ENCODE results near the gene TMEM37.
"Not testable (repeated sequence)": the region's sequence is repeated elsewhere in the genome, so short reads cannot be mapped to it uniquely, and the experiment has no call there.

Gene TMEM37, protein sequence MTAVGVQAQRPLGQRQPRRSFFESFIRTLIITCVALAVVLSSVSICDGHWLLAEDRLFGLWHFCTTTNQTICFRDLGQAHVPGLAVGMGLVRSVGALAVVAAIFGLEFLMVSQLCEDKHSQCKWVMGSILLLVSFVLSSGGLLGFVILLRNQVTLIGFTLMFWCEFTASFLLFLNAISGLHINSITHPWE

DNA sequence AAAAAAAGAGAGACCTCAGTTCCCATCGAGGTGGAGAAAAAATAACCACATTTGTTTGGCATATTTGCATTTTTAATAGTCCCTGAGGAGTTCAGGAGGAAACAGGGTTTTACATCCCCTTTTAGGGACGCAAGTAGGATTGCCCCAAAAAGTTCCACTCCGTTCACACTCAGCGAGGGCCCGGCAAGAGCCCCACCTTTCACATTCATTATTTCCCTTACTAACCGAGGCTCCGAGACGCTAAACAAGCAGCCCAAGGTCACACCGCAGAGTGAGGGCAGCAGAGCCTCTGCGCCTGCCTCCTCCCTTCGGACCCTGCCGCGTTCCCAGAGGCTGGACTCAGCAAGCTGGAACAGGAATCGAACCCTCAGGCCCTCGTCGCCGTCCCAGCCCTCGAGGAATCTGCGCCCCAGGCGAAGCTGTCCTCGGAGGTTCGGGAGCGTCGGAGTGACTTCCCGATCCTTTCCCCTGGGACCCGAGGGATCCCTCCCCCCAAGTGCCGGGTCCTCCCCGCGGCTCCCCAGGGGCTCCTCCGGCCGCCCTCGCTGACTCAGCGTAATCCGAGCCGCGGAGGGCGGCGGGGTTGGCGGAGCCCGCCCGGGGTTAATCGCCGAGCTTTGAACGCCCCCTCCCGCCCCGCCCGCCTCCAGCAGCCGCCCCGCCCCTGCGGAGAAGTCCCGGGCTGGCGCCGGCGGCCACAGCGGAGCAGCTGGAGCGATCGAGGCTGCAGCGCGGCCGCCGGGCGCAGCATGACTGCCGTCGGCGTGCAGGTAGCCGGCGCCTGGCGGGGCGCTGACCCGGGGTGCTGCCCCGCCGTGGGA is at the start of gene TMEM37:
TSS of gene TMEM37 (plus strand) at position 700 of the 821 bp plus-strand sequence. CDS start at position 750, 50 bp downstream.
- no peak within 1 kb of the TSS for H3K27ac Mint-ChIP-seq
- DNase-seq (ENCODE audit: low spot score): no peak
- H3K4me3 Mint-ChIP-seq: peak within 1 kb of the TSS; percentile 40
- no peaks in the 10 kb centered on the region for H3K9me3 Mint-ChIP-seq
- no peaks in the 10 kb centered on the region for H3K36me3 Mint-ChIP-seq (ENCODE audit: low read depth)
- peaks cover 63% of the 10 kb centered on the region for H3K27me3 Mint-ChIP-seq (ENCODE audit: low read depth)
- no peaks in the 10 kb centered on the region for H3K4me1 Mint-ChIP-seq (ENCODE audit: low read depth)

DNA sequence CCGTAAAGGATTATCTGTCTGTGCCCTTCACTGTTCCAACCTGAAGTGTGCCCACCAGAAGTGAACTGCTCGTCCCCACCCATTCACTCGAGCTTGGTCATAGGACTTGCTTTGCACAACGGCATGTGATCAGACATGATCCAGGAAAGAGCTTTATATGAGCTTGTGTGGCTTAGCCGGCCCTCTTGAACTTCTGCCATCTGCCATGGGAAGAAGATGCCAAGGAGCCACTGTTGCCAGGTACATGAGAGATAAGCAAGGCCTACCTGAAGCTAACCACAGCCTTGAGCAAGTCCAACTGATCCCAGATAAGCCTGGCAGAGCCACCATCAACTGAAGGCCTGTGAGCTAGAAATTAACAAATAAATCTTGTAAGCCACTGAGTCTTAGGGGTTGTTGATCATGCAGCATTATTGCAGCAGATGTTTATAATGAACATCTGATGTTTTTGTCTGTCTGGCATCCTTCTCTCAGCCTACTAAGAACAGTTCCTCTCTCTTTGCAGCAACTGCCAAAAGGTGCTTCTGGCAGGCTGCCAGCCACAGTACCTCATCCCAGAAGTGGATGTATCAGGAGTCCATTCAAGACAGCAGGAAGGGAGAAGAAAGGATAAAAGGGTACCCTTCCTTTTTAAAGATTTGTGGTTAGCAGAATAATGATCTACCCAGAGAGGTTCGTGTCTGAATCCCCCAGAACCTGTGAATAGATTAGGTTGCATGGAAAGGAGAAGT is 48.1 kb upstream of the TMEM37 start:
- no peak overlapping the region for H3K27ac Mint-ChIP-seq
- peaks cover 27% of the 10 kb centered on the region for H3K27me3 Mint-ChIP-seq (ENCODE audit: low read depth)
- no peak for DNase-seq (ENCODE audit: low spot score)

DNA sequence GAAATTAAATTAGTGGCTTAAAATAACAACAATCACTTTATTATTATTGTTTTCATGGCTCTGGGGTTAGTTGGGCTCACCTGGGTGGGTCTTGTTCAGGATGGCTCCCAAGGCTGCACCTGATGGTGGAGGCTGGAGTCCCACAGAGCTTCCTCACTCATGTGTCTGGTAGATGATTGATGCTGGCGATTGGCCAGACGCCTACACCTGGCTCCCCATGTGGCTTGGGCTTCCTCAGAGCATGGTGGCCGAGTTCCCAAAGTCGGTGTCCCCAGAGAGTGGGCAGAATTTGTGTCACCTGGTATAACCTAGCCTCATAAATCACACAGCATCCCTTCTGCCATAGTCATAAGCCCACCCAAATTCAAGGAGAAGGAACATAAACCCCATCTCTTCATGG is 46.7 kb upstream of the TMEM37 start:
- Mint-ChIP-seq H3K27me3 (ENCODE audit: low read depth) (peaks cover 24% of the 10 kb centered on the region), H3K27ac (no peak overlapping the region), H3K36me3 (ENCODE audit: low read depth) (no peaks in the 10 kb centered on the region), H3K9me3 (no peaks in the 10 kb centered on the region), H3K4me1 (ENCODE audit: low read depth) (peaks cover 10% of the 10 kb centered on the region), H3K4me3 (no peak overlapping the region)
- no peak for DNase-seq (ENCODE audit: low spot score)

More for the DNA sequence above, 48.1 kb upstream of the TMEM37 start:
- Mint-ChIP-seq H3K4me1 (ENCODE audit: low read depth) (peaks cover 6% of the 10 kb centered on the region), H3K9me3 (no peaks in the 10 kb centered on the region), H3K4me3 (no peak overlapping the region), H3K36me3 (ENCODE audit: low read depth) (no peaks in the 10 kb centered on the region)

DNA sequence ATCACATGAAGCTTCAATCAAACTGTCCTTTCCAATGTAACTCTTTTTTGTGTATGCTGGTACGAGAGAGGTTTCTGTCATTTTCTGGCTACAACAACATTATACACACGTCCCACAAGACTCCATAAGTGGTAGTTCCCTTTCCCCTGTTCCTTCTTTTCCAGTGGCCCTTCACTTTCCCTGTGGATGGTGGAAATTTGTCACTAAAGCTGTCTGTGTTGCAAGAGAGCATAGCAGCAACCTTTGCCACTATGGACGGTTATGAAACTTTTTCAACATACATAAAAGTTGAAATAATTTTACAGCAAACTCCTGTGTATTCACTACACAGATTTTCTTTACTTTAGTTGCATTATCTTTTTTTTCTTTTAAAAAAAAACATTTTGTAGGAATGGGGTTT is 46.2 kb upstream of the TMEM37 start:
- Mint-ChIP-seq H3K4me3 (no peak overlapping the region), H3K4me1 (ENCODE audit: low read depth) (peaks cover 10% of the 10 kb centered on the region), H3K36me3 (ENCODE audit: low read depth) (no peaks in the 10 kb centered on the region), H3K27me3 (ENCODE audit: low read depth) (peaks cover 21% of the 10 kb centered on the region), H3K27ac (no peak overlapping the region), H3K9me3 (no peaks in the 10 kb centered on the region)
- DNase-seq (ENCODE audit: low spot score): no peak

DNA sequence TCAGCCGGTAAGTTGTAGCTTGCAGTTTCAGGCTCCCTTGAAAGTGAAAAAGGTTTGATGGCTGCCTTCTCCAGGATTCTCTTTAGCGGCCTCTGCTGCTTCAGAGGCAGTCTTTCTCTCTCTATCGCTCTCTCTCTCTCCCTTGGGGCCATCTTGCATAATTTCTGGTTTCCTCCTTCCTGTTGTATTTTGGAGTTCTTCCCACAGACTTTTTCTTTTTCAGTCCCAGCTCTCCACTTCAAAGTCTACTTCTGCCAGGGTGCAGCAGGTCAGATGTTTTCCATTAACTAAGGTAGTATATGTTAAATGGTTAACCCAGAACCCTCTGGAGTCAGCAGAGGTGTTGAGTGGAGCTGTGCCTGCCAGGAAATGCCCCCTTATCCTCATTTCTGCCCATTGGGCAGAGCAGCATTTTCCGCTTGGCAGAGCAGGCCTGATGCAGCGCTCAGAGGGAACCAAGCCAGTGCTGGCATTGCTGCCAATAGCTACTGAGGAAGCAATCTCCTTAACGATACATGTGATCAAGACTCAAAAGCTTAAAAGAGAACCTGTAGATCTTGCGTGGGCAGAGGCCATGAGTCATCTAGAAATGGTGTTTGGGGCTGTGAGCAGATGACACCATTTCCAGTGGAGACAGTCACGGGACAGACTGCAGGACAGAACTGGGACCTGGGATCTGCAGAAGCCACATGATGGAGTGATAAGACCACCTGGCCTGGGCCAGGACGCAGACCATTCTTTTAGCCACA is 44.1 kb upstream of the TMEM37 start:
- peak; percentile 44 for DNase-seq (ENCODE audit: low spot score)
- H3K27ac Mint-ChIP-seq: no peak overlapping the region
- no peaks in the 10 kb centered on the region for H3K9me3 Mint-ChIP-seq
- H3K4me3 Mint-ChIP-seq: no peak overlapping the region
- no peaks in the 10 kb centered on the region for H3K36me3 Mint-ChIP-seq (ENCODE audit: low read depth)
- H3K4me1 Mint-ChIP-seq (ENCODE audit: low read depth): peaks cover 10% of the 10 kb centered on the region
- peaks cover 10% of the 10 kb centered on the region for H3K27me3 Mint-ChIP-seq (ENCODE audit: low read depth)

DNA sequence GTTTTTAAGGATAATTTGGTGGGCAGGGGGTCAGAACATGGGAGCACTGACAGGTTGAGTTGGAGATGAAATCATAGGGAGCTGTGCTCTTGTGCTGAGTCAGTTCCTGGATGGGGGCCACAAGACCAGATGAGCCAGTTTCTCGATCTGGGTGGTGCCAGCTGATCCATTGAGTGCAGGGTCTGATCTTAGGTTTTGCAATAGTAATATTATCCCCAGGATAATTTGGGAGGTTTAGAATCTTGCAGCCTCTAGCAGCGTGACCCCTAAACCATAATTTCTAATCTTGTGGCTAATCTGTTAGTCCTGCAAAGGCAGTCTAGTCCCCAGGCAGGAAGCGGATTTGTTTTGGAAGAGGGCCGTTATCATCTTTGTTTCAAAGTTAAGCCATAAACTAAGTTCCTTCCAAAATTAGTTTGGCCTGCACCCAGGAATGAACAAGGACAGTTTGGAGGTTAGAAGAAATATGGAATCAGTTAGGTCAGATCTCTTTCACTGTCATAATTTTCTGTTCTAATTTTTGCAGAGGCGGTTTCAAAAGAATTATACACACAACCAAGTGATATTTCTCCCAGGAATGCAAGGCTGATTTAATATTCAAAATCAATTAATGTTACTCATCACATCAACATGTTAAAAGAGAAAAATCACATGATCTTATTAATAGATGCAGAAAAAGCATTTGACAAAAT is 41.9 kb upstream of the TMEM37 start:
- peaks cover 10% of the 10 kb centered on the region for H3K4me1 Mint-ChIP-seq (ENCODE audit: low read depth)
- H3K27ac Mint-ChIP-seq: no peak overlapping the region
- no peaks in the 10 kb centered on the region for H3K36me3 Mint-ChIP-seq (ENCODE audit: low read depth)
- H3K27me3 Mint-ChIP-seq (ENCODE audit: low read depth): peaks cover 6% of the 10 kb centered on the region
- no peaks in the 10 kb centered on the region for H3K9me3 Mint-ChIP-seq
- no peak overlapping the region for H3K4me3 Mint-ChIP-seq
- no peak for DNase-seq (ENCODE audit: low spot score)

DNA sequence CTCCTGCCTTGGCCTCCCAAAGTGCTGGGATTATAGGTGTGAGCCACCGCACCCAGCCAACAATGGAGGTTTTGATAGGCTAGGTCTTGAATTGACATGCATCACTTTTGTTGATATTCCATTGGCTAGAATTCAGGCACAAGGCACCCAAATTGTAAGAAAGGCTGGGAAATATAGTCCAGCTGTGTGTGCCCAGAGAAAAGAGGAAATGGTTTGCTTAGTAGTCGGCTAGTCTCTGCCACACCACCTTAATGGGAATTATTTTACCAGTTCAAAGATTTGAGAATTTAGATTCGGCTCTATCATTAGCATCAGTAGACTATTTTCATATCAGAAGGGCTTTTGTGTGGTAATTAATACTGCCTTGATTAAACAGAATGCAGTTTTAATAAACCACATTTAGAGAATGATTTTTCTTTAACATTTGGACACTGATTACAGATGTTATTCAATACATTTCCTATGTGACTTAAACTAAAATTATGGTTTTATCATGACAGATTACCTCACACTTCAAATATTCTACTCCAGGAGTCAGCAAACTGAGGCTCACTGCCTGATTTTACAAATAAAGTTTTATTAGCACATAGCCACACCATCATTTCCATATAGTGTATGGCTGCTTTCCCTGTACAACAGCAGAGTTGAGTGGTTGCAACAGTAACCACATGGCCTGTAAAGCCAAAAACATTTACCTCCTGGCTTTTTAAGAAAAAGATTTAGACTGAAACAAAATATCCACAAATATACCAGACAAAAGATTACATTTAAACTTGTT is 37.5 kb upstream of the TMEM37 start:
- Mint-ChIP-seq H3K4me1 (ENCODE audit: low read depth) (peaks cover 4% of the 10 kb centered on the region), H3K4me3 (no peak overlapping the region), H3K36me3 (ENCODE audit: low read depth) (no peaks in the 10 kb centered on the region), H3K9me3 (no peaks in the 10 kb centered on the region), H3K27me3 (ENCODE audit: low read depth) (peaks cover 2% of the 10 kb centered on the region), H3K27ac (no peak overlapping the region)
- DNase-seq (ENCODE audit: low spot score): no peak

DNA sequence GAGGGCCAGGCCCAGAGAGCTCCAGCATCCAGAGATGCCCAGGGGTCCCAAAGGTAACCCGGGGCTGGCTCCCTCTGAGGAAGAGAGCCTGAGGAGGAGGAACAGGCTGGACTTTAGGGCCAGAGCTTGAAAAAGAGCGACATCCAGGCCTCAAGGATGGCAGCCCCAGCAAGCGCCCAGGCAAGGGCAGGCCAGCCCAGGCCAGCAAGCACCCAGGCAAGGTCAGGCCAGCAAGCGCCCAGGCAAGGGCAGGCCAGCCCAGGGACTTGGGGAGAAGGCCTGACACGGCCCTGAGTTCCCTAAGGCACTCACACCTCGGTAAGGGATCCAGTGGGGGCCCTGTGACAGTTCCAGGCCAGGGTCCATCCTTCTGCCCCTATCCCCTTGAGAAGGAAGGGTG is 34.5 kb upstream of the TMEM37 start:
- Mint-ChIP-seq H3K9me3 (no peaks in the 10 kb centered on the region), H3K4me3 (no peak overlapping the region), H3K4me1 (ENCODE audit: low read depth) (no peaks in the 10 kb centered on the region), H3K27ac (no peak overlapping the region), H3K27me3 (ENCODE audit: low read depth) (peaks cover 2% of the 10 kb centered on the region), H3K36me3 (ENCODE audit: low read depth) (no peaks in the 10 kb centered on the region)
- DNase-seq (ENCODE audit: low spot score): no peak

DNA sequence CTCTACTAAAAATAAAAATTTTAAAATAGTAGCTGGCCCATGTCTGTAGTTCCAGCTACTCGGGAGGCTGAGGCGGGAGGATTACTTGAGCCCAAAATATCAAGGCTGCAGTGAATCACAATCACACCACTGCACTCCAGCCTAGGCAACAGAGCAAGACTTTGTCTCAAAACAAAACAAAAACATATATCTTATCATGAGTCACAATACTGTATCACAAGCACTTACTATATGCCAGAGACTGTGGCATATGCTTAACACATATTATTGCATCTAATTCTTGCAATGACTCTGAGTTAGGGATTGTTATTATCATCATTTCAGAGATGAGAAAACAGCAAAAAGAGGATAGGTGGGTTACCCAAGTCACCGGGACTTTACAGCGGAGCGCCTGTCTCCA is 29.5 kb upstream of the TMEM37 start:
- Mint-ChIP-seq H3K27me3 (ENCODE audit: low read depth) (no peaks in the 10 kb centered on the region), H3K4me1 (ENCODE audit: low read depth) (no peaks in the 10 kb centered on the region)
- no peak for DNase-seq (ENCODE audit: low spot score)

DNA sequence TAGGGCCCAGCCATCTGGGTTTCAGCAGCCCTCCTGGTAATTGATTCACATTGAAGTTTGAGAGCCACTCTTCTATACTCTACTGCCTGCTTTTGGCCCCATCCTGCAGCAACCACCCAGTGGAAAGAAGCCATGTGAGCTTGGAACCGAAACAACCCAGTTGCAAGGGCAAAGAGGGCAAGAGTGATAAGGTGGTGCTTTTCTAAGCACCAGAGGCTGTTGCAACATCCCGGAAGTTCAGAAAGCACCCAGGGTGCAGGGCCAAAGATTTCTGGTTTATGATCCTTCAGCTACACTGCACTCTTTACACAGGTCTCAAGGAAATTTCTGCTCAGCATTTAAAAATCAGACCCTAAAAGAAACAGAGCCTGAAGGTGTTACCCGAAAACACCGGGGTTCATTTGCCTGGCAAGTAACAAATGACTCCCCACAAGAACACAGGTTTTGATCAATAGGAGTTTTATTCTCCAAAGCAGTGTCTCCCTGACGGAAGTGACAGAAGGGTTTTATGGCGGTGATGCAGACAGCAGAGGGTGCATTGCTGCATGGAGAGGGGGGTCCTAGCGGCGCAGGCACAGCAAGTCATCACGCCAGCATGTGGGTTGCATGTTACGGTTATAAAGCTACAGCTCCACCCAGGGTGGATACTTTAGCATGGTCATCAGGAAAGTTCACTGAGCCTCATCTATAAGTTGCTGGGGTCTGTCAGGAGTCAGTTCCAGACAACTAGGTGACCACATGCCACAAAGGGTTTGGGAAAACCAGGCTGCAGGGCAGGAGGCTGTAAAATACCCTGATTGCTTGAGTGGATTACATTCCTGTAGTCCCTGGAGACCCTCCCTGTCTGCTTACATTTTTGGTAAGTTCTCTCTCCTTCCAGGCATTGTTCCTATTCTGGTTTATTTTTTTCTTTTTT is 28.8 kb upstream of the TMEM37 start:
- Mint-ChIP-seq H3K4me3 (no peak overlapping the region), H3K9me3 (no peaks in the 10 kb centered on the region), H3K27ac (no peak overlapping the region), H3K27me3 (ENCODE audit: low read depth) (no peaks in the 10 kb centered on the region), H3K36me3 (ENCODE audit: low read depth) (no peaks in the 10 kb centered on the region), H3K4me1 (ENCODE audit: low read depth) (no peaks in the 10 kb centered on the region)
- DNase-seq (ENCODE audit: low spot score): no peak

More for the DNA sequence above, 29.5 kb upstream of the TMEM37 start:
- no peak overlapping the region for H3K27ac Mint-ChIP-seq
- no peaks in the 10 kb centered on the region for H3K9me3 Mint-ChIP-seq
- H3K4me3 Mint-ChIP-seq: no peak overlapping the region
- H3K36me3 Mint-ChIP-seq (ENCODE audit: low read depth): no peaks in the 10 kb centered on the region

DNA sequence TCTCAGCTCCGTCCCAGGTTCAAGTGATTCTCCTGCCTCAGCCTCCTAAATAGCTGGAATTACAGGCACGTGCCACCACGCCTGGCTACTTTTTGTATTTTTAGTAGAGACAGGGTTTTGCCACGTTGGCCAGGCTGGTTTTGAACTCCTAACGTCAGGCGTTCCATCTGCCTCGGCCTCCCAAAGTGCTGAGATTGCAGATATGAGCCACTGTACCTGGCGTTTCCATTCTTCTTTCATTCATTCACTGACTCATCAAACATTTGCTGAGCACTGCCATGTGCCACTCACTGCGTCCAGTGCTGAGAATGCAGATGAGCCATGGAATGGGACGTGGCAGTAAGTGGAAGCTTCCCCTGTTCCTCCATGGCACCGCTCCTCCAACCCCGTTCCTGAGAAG is 28.0 kb upstream of the TMEM37 start:
- not testable (repeated sequence) for H3K27me3 Mint-ChIP-seq (ENCODE audit: low read depth); H3K4me3 Mint-ChIP-seq; H3K36me3 Mint-ChIP-seq (ENCODE audit: low read depth); H3K9me3 Mint-ChIP-seq; H3K27ac Mint-ChIP-seq; DNase-seq (ENCODE audit: low spot score); H3K4me1 Mint-ChIP-seq (ENCODE audit: low read depth)

DNA sequence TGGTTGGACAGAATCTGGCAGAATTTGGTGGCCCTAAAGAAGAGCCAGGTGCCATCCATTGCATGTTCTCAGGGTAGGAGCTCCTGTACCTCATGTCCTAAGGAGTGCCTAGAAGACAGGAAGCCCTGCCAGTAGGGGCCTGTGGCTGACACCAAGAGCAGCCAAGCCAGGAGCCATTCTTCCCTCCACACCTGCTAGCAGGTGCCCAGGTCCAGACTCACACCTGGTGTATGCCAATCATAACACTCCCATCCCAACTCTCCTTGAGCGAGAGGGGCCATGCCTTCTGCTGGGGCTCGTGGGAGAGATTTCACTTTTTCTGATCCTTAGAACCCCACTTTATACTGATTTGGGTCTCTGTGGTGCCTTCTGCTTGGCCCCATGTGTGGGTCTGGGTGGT is 26.5 kb upstream of the TMEM37 start:
- peaks cover 3% of the 10 kb centered on the region for H3K27me3 Mint-ChIP-seq (ENCODE audit: low read depth)
- no peaks in the 10 kb centered on the region for H3K36me3 Mint-ChIP-seq (ENCODE audit: low read depth)
- no peak overlapping the region for H3K27ac Mint-ChIP-seq
- no peaks in the 10 kb centered on the region for H3K9me3 Mint-ChIP-seq
- H3K4me3 Mint-ChIP-seq: no peak overlapping the region
- DNase-seq (ENCODE audit: low spot score): no peak
- no peaks in the 10 kb centered on the region for H3K4me1 Mint-ChIP-seq (ENCODE audit: low read depth)
